GM12878 (cell line): Measurements from ENCODE around the gene DDX27. TPM values are rescaled to one million over a fixed set of nuclear protein-coding genes. Genes with fewer than 3 reads are reported as not detected.

ENCODE experiments used
- ATAC-seq: fragments of 200-7000 bp; cut with Tn5 transposase; 3 replicates; pipeline ENCODE4 v1.9.1; 2020; ENCODE audit warnings: mild to moderate bottlenecking, moderate library complexity
- BruUV-seq: library from RNA; stranded (reverse); fragments of 400-500 nt; replicated peaks from 2 replicates; lab custom pipeline; 2021; lab: Mats Ljungman, UMichigan
- CTCF ChIA-PET: fragments of 300-600 bp; sonication (Branson Sonifier 250); formaldehyde crosslinking; extraction: SDS; loops from one replicate; lab custom pipeline; 2021; ENCODE audit warnings: inconsistent platforms; lab: Yijun Ruan, JAX
- POLR2A ChIA-PET: fragments of 350-600 bp; formaldehyde crosslinking; extraction: SDS; loops from one replicate; lab custom pipeline; 2021; ENCODE audit warnings: inconsistent platforms; lab: Charles Lee
- RAD21 ChIA-PET: fragments of 300-600 bp; sonication (Branson Sonifier 250); formaldehyde crosslinking; loops from one replicate; lab custom pipeline; 2023; ENCODE audit warnings: antibody characterized with exemption; ENCODE audit not compliant: unreplicated experiment; lab: Charles Lee
- SMC1A ChIA-PET: fragments of 300-600 bp; sonication (Branson Sonifier 250); formaldehyde crosslinking; loops from one replicate; lab custom pipeline; 2023; ENCODE audit not compliant: unreplicated experiment, uncharacterized antibody; lab: Charles Lee
- DNase-seq: peaks from one replicate; pipeline ENCODE4 v3.0.0-alpha.2; 2011; ENCODE audit warnings: low read depth, low spot score
- FAIRE-seq: peaks from 3 replicates; lab custom pipeline; 2011; peaks lifted over from hg19 to GRCh38; lab: Jason Lieb, UNC
- H2AFZ ChIP-seq: 2 replicates; pipeline ENCODE4 v1.6.0; 2011; ENCODE audit warnings: low read depth, low read length, control low read depth; ENCODE audit not compliant: control insufficient read depth
- H3K27ac ChIP-seq: 2 replicates; pipeline ENCODE4 v1.5.1; 2011; ENCODE audit warnings: control low read depth; ENCODE audit not compliant: control insufficient read depth, insufficient read depth
- H3K27me3 ChIP-seq, 2 experiments: replicated peaks in 1 of 2; 2 replicates each; pipeline versions ENCODE4 v1.6.0 to v1.6.1; 2011; ENCODE audit warnings: low read length in 1 of 2; ENCODE audit not compliant: control insufficient read depth in 2 of 2, insufficient read depth in 2 of 2
- H3K36me3 ChIP-seq, 2 experiments: 2 replicates each; pipeline ENCODE4 v1.5.1; 2011; ENCODE audit warnings: low read length in 1 of 2; ENCODE audit not compliant: control insufficient read depth in 2 of 2, insufficient read depth in 2 of 2
- H3K4me1 ChIP-seq: 2 replicates; pipeline ENCODE4 v1.6.1; 2011; ENCODE audit warnings: mild to moderate bottlenecking, low read length, moderate library complexity, mixed read lengths; ENCODE audit not compliant: control insufficient read depth, insufficient read depth
- H3K4me2 ChIP-seq: 2 replicates; pipeline ENCODE4 v1.6.0; 2011; ENCODE audit warnings: control low read depth; ENCODE audit not compliant: control insufficient read depth, insufficient read depth
- H3K4me3 ChIP-seq: fragments of 200-600 bp; sonication (generic); 2 replicates; pipeline ENCODE4 v1.5.1; 2016
- H3K79me2 ChIP-seq: 2 replicates; pipeline ENCODE4 v1.6.0; 2011; ENCODE audit warnings: low read length; ENCODE audit not compliant: control insufficient read depth, insufficient read depth
- H3K9ac ChIP-seq: 2 replicates; pipeline ENCODE4 v1.8.0; 2011; ENCODE audit warnings: low read length, control low read depth, mixed read lengths; ENCODE audit not compliant: control insufficient read depth, insufficient read depth
- H3K9me3 ChIP-seq: replicated peaks from 3 replicates; pipeline ENCODE4 v1.5.1; 2011; ENCODE audit warnings: mild to moderate bottlenecking, low read length; ENCODE audit not compliant: control insufficient read depth, insufficient read depth
- H4K20me1 ChIP-seq: 2 replicates; pipeline ENCODE4 v1.6.0; 2011; ENCODE audit not compliant: control insufficient read depth, insufficient read depth
- ATF7 ChIP-seq: fragments of 450-650 bp; IDR thresholded peaks from 2 replicates; pipeline ENCODE4 v1.6.1; 2016; ENCODE audit warnings: low read depth, mild to moderate bottlenecking
- LARP7 ChIP-seq: fragments of 450-650 bp; IDR thresholded peaks from 2 replicates; pipeline ENCODE4 v1.6.1; 2017; ENCODE audit warnings: mild to moderate bottlenecking
- RBBP5 ChIP-seq: fragments of 200-600 bp; sonication (generic); conservative IDR thresholded peaks from 2 replicates; pipeline ENCODE4 v1.6.1; 2016
- WRNIP1 ChIP-seq: IDR thresholded peaks from 2 replicates; pipeline ENCODE4 v1.6.1; 2011; ENCODE audit warnings: low read depth, low read length, improper control_type of control experiment, borderline replicate concordance
- ZBED1 ChIP-seq: IDR thresholded peaks from 2 replicates; pipeline ENCODE4 v1.6.1; 2016; ENCODE audit warnings: borderline replicate concordance
- WGBS: methylation state at CpG from one replicate; pipeline ENCODE4 v1.1.6; 2016; ENCODE audit warnings: low lambda C conversion rate; ENCODE audit not compliant: insufficient replicate concordance, insufficient coverage; ENCODE audit errors: missing lambda C conversion rate; 5-methylcytosine and 5-hydroxymethylcytosine counted together
- in situ Hi-C: fragments of 300-500 bp; cut with MboI; formaldehyde crosslinking; loops from 9 replicates; pipeline ENCODE4 v1.14.3; 2018; ENCODE audit warnings: mixed read lengths
- intact Hi-C: fragments of 100-400 bp; cut with micrococcal nuclease; formaldehyde crosslinking; loops from one replicate; pipeline ENCODE4 v1.14.2; 2022; ENCODE audit not compliant: unreplicated experiment
- polyA plus RNA-seq, 11 experiments: library from polyadenylated mRNA; depleted of rRNA in 4 of 11; unstranded in 6 of 11; stranded (reverse) in 5 of 11; fragments of >200 nt; fragmentation: Nextera tagmentation in 4 of 11; fragmentation: Illumina TruSeq in 1 of 11; extraction: Ambion mirVana in 4 of 11; extraction: Trizol in 1 of 11; gene quantifications; 1 replicate in 1 of 11; 2 replicates in 10 of 11; pipeline versions ENCODE4 v1.2.1 to v1.2.3, GENCODE V29; 2011 to 2016; ENCODE audit warnings: inconsistent platforms in 2 of 11, missing spikeins in 2 of 11, low read depth in 1 of 11
- total RNA-seq, 4 experiments: library from RNA; depleted of rRNA in 3 of 4; stranded (reverse); fragments of >200 nt in 3 of 4; fragmentation: Illumina TruSeq in 1 of 4; extraction: Trizol in 1 of 4; gene quantifications; 2 replicates each; pipeline versions ENCODE4 v1.2.1 to v1.2.3, GENCODE V29; 2013 to 2021

DDX27 gene
- total and polyA plus RNA-seq, 10 of the 15 experiments (the other 5 are each of a cell fraction or from before 2014, with no cell fraction given), result 19.8 to 78.8 (median 54.9) TPM

DNA sequence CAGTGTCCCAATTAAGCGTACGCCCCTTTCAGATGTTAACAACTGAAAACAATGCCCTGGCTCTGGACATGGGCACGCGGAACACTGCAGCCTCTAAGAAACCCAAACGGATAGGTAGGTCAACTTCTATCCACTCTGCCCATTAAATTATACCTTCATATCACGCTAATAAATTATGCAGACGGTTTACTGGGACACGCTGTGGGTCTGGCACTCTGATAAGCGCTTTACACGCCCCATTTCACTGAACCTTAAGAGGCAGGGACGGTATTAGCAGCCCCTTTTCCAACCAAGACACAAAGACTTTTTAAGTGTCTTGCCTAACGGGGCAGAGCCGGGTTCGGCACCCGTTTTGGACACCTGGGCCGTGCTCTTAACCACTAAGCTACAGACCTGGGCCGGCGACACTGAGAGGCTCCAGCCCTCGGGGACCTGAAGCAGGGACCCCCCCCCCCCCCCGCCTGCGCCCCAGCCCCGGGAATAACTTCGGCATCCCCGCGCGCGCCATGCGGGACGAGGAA is 31.8 kb upstream of the DDX27 start:
- ChIA-PET RAD21 (interaction anchor here (1.0 to 10.7 kb wide), 4 partner anchors 20 to 55 kb away, joined by 3 to 197 read pairs (median 5); no protein-coding TSS in a partner anchor), SMC1A (interaction anchor here (0.6 to 13.5 kb wide), 8 partner anchors 14 to 98 kb away, joined by 3 to 271 read pairs (median 6); no protein-coding TSS in a partner anchor), POLR2A (interaction anchor here (1.1 to 14.2 kb wide), 5 partner anchors 13 to 88 kb away, joined by 3 to 214 read pairs (median 3); no protein-coding TSS in a partner anchor), CTCF (interaction anchor here (0.8 to 5.7 kb wide), 4 partner anchors 14 to 55 kb away, joined by 3 to 28 read pairs (median 5); no protein-coding TSS in a partner anchor)
- Histone ChIP-seq H3K4me3 (peak overlapping the region; percentile 81), H4K20me1 (no peaks in the 10 kb centered on the region; the same call in 1 of the 2 replicates), H3K9ac (peak overlapping the region; percentile 79), H3K4me1 (0 out of 2 replicates have a peak, but pooled peaks cover 3% of the 10 kb centered on the region), H3K9me3 (no peaks in the 10 kb centered on the region; the same call in 2 of the 3 replicates), H2AFZ (no peak overlapping the region), H3K27ac (peak overlapping the region; percentile 83), H3K27me3 (no peaks in the 10 kb centered on the region), H3K36me3 (no peaks in the 10 kb centered on the region), H3K4me2 (peak overlapping the region; percentile 86), H3K79me2 (peaks cover 55% of the 10 kb centered on the region)
- DNase-seq (no peak), FAIRE-seq (no peak), ATAC-seq (peak; percentile 25)
- no TSS peak for BruUV-seq
- intact Hi-C loops, result no loop called here
- under 1% methylated on average over 19 of the region's 29 CpGs for WGBS
- TF ChIP-seq WRNIP1 (no peak), ATF7 (no peak), RBBP5 (no peak), ZBED1 (no peak), LARP7 (0 out of 2 replicates have a peak, but pooled peaks have one; percentile 5)
- TF ChIP-seq, all 136 proteins: peak for 1
- in situ Hi-C loops, result no loop called here
